Measurements from ENCODE around the gene FASN.

FASN gene

GRCh38 chr17:82055023-82055964 lies 42.7 kb downstream of the FASN start:
- no peak overlapping the region for H3K4me3 ChIP-seq (ENCODE audit: low read depth in 1 of 2, low read length in 2 of 2)
- H3K9me3 ChIP-seq (ENCODE audit: control insufficient read depth in 1 of 2, low read length in 2 of 2) = no peaks in the 10 kb centered on the region
- H3K27me3 ChIP-seq (ENCODE audit: control insufficient read depth in 1 of 2, insufficient read depth in 2 of 2, low read length in 2 of 2) = no peaks in the 10 kb centered on the region
- H3K9ac ChIP-seq (ENCODE audit: low read depth in 1 of 2, low read length in 2 of 2) = no peak overlapping the region
- H3K36me3 ChIP-seq (ENCODE audit: control insufficient read depth in 1 of 2, insufficient read depth in 2 of 2, low read length in 2 of 2) = peaks cover 15 to 66% of the 10 kb centered on the region in 2 donors
- no peak overlapping the region for H3K27ac ChIP-seq (ENCODE audit: low read depth, low read length)
- peaks cover 11 to 25% of the 10 kb centered on the region in 2 donors for H3K4me1 ChIP-seq (ENCODE audit: control insufficient read depth in 1 of 2, insufficient read depth in 2 of 2, low read length in 2 of 2)

GRCh38 chr17:82054351-82055022 lies 43.5 kb downstream of the FASN start:
- Histone ChIP-seq H3K9me3 (ENCODE audit: control insufficient read depth in 1 of 2, low read length in 2 of 2) (no peaks in the 10 kb centered on the region), H3K4me1 (ENCODE audit: control insufficient read depth in 1 of 2, insufficient read depth in 2 of 2, low read length in 2 of 2) (peaks cover 11 to 29% of the 10 kb centered on the region in 2 donors), H3K4me3 (ENCODE audit: low read depth in 1 of 2, low read length in 2 of 2) (no peak overlapping the region), H3K27me3 (ENCODE audit: control insufficient read depth in 1 of 2, insufficient read depth in 2 of 2, low read length in 2 of 2) (no peaks in the 10 kb centered on the region), H3K9ac (ENCODE audit: low read depth in 1 of 2, low read length in 2 of 2) (no peak overlapping the region), H3K27ac (ENCODE audit: low read depth, low read length) (no peak overlapping the region), H3K36me3 (ENCODE audit: control insufficient read depth in 1 of 2, insufficient read depth in 2 of 2, low read length in 2 of 2) (peaks cover 13 to 60% of the 10 kb centered on the region in 2 donors)

GRCh38 chr17:82053556-82054263 lies 44.3 kb downstream of the FASN start:
- Histone ChIP-seq H3K4me3 (ENCODE audit: low read depth in 1 of 2, low read length in 2 of 2) (peak overlapping the region in 1 of 2 donors; percentile 89), H3K4me1 (ENCODE audit: control insufficient read depth in 1 of 2, insufficient read depth in 2 of 2, low read length in 2 of 2) (peaks cover 11 to 29% of the 10 kb centered on the region in 2 donors), H3K9ac (ENCODE audit: low read depth in 1 of 2, low read length in 2 of 2) (no peak overlapping the region), H3K36me3 (ENCODE audit: control insufficient read depth in 1 of 2, insufficient read depth in 2 of 2, low read length in 2 of 2) (peaks cover 13 to 53% of the 10 kb centered on the region in 2 donors), H3K27ac (ENCODE audit: low read depth, low read length) (no peak overlapping the region), H3K9me3 (ENCODE audit: control insufficient read depth in 1 of 2, low read length in 2 of 2) (no peaks in the 10 kb centered on the region), H3K27me3 (ENCODE audit: control insufficient read depth in 1 of 2, insufficient read depth in 2 of 2, low read length in 2 of 2) (no peaks in the 10 kb centered on the region)

- Histone ChIP-seq H3K4me3 (ENCODE audit: low read depth in 1 of 2, low read length in 2 of 2) (peak overlapping the region; percentile 87 to 89), H3K4me1 (ENCODE audit: control insufficient read depth in 1 of 2, insufficient read depth in 2 of 2, low read length in 2 of 2) (peaks cover 11 to 29% of the 10 kb centered on the region in 2 donors), H3K36me3 (ENCODE audit: control insufficient read depth in 1 of 2, insufficient read depth in 2 of 2, low read length in 2 of 2) (peaks cover 10 to 50% of the 10 kb centered on the region in 2 donors), H3K9ac (ENCODE audit: low read depth in 1 of 2, low read length in 2 of 2) (no peak overlapping the region), H3K27me3 (ENCODE audit: control insufficient read depth in 1 of 2, insufficient read depth in 2 of 2, low read length in 2 of 2) (no peaks in the 10 kb centered on the region), H3K27ac (ENCODE audit: low read depth, low read length) (no peak overlapping the region), H3K9me3 (ENCODE audit: control insufficient read depth in 1 of 2, low read length in 2 of 2) (no peaks in the 10 kb centered on the region)
Observed at GRCh38 chr17:82053130-82053529, 44.9 kb downstream of the FASN start.

- Histone ChIP-seq H3K4me1 (ENCODE audit: control insufficient read depth in 1 of 2, insufficient read depth in 2 of 2, low read length in 2 of 2) (peaks cover 11 to 29% of the 10 kb centered on the region in 2 donors), H3K36me3 (ENCODE audit: control insufficient read depth in 1 of 2, insufficient read depth in 2 of 2, low read length in 2 of 2) (peaks cover 10 to 50% of the 10 kb centered on the region in 2 donors), H3K4me3 (ENCODE audit: low read depth in 1 of 2, low read length in 2 of 2) (peak overlapping the region; percentile 87 to 89), H3K27me3 (ENCODE audit: control insufficient read depth in 1 of 2, insufficient read depth in 2 of 2, low read length in 2 of 2) (no peaks in the 10 kb centered on the region), H3K9ac (ENCODE audit: low read depth in 1 of 2, low read length in 2 of 2) (peak overlapping the region; percentile 70), H3K9me3 (ENCODE audit: control insufficient read depth in 1 of 2, low read length in 2 of 2) (no peaks in the 10 kb centered on the region), H3K27ac (ENCODE audit: low read depth, low read length) (no peak overlapping the region)
Observed at GRCh38 chr17:82052638-82053059, 45.4 kb downstream of the FASN start.

- peak within 1 kb of the TSS; percentile 87 to 89 for H3K4me3 ChIP-seq (ENCODE audit: low read depth in 1 of 2, low read length in 2 of 2)
- no peaks in the 10 kb centered on the region for H3K27me3 ChIP-seq (ENCODE audit: control insufficient read depth in 1 of 2, insufficient read depth in 2 of 2, low read length in 2 of 2)
- no peaks in the 10 kb centered on the region for H3K9me3 ChIP-seq (ENCODE audit: control insufficient read depth in 1 of 2, low read length in 2 of 2)
- H3K27ac ChIP-seq (ENCODE audit: low read depth, low read length) = no peak within 1 kb of the TSS
- H3K36me3 ChIP-seq (ENCODE audit: control insufficient read depth in 1 of 2, insufficient read depth in 2 of 2, low read length in 2 of 2) = peaks cover 10 to 49% of the 10 kb centered on the region in 2 donors
- peaks cover 11 to 29% of the 10 kb centered on the region in 2 donors for H3K4me1 ChIP-seq (ENCODE audit: control insufficient read depth in 1 of 2, insufficient read depth in 2 of 2, low read length in 2 of 2)
- H3K9ac ChIP-seq (ENCODE audit: low read depth in 1 of 2, low read length in 2 of 2) = peak within 1 kb of the TSS; percentile 70
Observed at GRCh38 chr17:82051776-82052637, 46.0 kb downstream of the FASN start, which contains the start of the genes GPS1 and RFNG. GPS1 (plus strand) TSS chr17:82051898; CDS start chr17:82051932, 34 bp downstream. RFNG (minus strand) TSS chr17:82051811; CDS start chr17:82051766, 45 bp downstream.

- Histone ChIP-seq H3K27me3 (ENCODE audit: control insufficient read depth in 1 of 2, insufficient read depth in 2 of 2, low read length in 2 of 2) (no peaks in the 10 kb centered on the region), H3K9me3 (ENCODE audit: control insufficient read depth in 1 of 2, low read length in 2 of 2) (no peaks in the 10 kb centered on the region), H3K4me1 (ENCODE audit: control insufficient read depth in 1 of 2, insufficient read depth in 2 of 2, low read length in 2 of 2) (peaks cover 11 to 29% of the 10 kb centered on the region in 2 donors), H3K36me3 (ENCODE audit: control insufficient read depth in 1 of 2, insufficient read depth in 2 of 2, low read length in 2 of 2) (peaks cover 10 to 39% of the 10 kb centered on the region in 2 donors), H3K27ac (ENCODE audit: low read depth, low read length) (no peak overlapping the region), H3K9ac (ENCODE audit: low read depth in 1 of 2, low read length in 2 of 2) (peak overlapping the region; percentile 31 to 49), H3K4me3 (ENCODE audit: low read depth in 1 of 2, low read length in 2 of 2) (peak overlapping the region; percentile 62 to 87)
Observed at GRCh38 chr17:82050761-82051641, 47.0 kb downstream of the FASN start.

GRCh38 chr17:82050152-82050760 lies 47.8 kb downstream of the FASN start:
- peaks cover 11 to 29% of the 10 kb centered on the region in 2 donors for H3K4me1 ChIP-seq (ENCODE audit: control insufficient read depth in 1 of 2, insufficient read depth in 2 of 2, low read length in 2 of 2)
- H3K36me3 ChIP-seq (ENCODE audit: control insufficient read depth in 1 of 2, insufficient read depth in 2 of 2, low read length in 2 of 2) = peaks cover 8 to 34% of the 10 kb centered on the region in 2 donors
- H3K9ac ChIP-seq (ENCODE audit: low read depth in 1 of 2, low read length in 2 of 2) = peak overlapping the region; percentile 31 to 49
- H3K9me3 ChIP-seq (ENCODE audit: control insufficient read depth in 1 of 2, low read length in 2 of 2) = no peaks in the 10 kb centered on the region
- peak overlapping the region; percentile 62 to 87 for H3K4me3 ChIP-seq (ENCODE audit: low read depth in 1 of 2, low read length in 2 of 2)
- H3K27ac ChIP-seq (ENCODE audit: low read depth, low read length) = no peak overlapping the region
- no peaks in the 10 kb centered on the region for H3K27me3 ChIP-seq (ENCODE audit: control insufficient read depth in 1 of 2, insufficient read depth in 2 of 2, low read length in 2 of 2)

Measured in duodenal mucosa (tissue), 2 donors.